Astrocyte of the hippocampus (primary cell): Measurements from ENCODE around the gene PSMD6.

Experiments used
- DNase-seq: peaks from one replicate; pipeline ENCODE4 v3.0.0; 2011; ENCODE audit warnings: low read depth, low spot score

Gene PSMD6

GRCh38 chr3:64009528-64009927 lies 13.8 kb downstream of the PSMD6 start:
- DNase-seq: no peak

- DNase-seq: peak; percentile 12
These were observed 14.6 kb downstream of the PSMD6 start for GRCh38 chr3:64008487-64009351.

GRCh38 chr3:64008017-64008416 lies 15.3 kb downstream of the PSMD6 start:
- DNase-seq: no peak

- DNase-seq: no peak
These were observed 19.7 kb downstream of the PSMD6 start for GRCh38 chr3:64003589-64003988.

GRCh38 chr3:64002233-64002632 lies 21.1 kb downstream of the PSMD6 start:
- no peak for DNase-seq

GRCh38 chr3:64000453-64001055 lies 22.7 kb downstream of the PSMD6 start:
- no peak for DNase-seq

- DNase-seq: no peak
These were observed 24.2 kb downstream of the PSMD6 start for GRCh38 chr3:63998852-63999754.

- no peak for DNase-seq
These were observed 28.2 kb downstream of the PSMD6 start for GRCh38 chr3:63995086-63995485.

GRCh38 chr3:63993653-63994079 lies 29.6 kb downstream of the PSMD6 start:
- DNase-seq: peak; percentile 88

GRCh38 chr3:63992516-63993209 lies 30.6 kb downstream of the PSMD6 start:
- no peak for DNase-seq

- no peak for DNase-seq
These were observed 31.6 kb downstream of the PSMD6 start for GRCh38 chr3:63991666-63992065.

GRCh38 chr3:63990733-63991132 lies 32.6 kb downstream of the PSMD6 start:
- no peak for DNase-seq

GRCh38 chr3:63990204-63990603 lies 33.1 kb downstream of the PSMD6 start:
- no peak for DNase-seq

GRCh38 chr3:63988943-63989342 lies 34.4 kb downstream of the PSMD6 start:
- DNase-seq: no peak

- DNase-seq: no peak
These were observed 36.5 kb downstream of the PSMD6 start for GRCh38 chr3:63986831-63987230.

- no peak for DNase-seq
These were observed 37.1 kb downstream of the PSMD6 start for GRCh38 chr3:63986146-63986545.

- no peak for DNase-seq
These were observed 38.9 kb downstream of the PSMD6 start for GRCh38 chr3:63984391-63984790.

GRCh38 chr3:63981980-63982379 lies 41.3 kb downstream of the PSMD6 start:
- DNase-seq: no peak

GRCh38 chr3:63980830-63981498 lies 42.3 kb downstream of the PSMD6 start:
- no peak for DNase-seq

- no peak for DNase-seq
These were observed 43.3 kb downstream of the PSMD6 start for GRCh38 chr3:63980019-63980418.
